Central memory CD4-positive, alpha-beta T cell (primary cell): ENCODE data around the gene STAG1.
A peak's percentile ranks its signal among the peaks of the same experiment; 100 is the strongest.
"Not testable (repeated sequence)": the region's sequence is repeated elsewhere in the genome, so short reads cannot be mapped to it uniquely, and the experiment has no call there.

Source experiments
- DNase-seq: peaks from one replicate; pipeline ENCODE4 v3.0.0; 2022

Gene STAG1

DNA sequence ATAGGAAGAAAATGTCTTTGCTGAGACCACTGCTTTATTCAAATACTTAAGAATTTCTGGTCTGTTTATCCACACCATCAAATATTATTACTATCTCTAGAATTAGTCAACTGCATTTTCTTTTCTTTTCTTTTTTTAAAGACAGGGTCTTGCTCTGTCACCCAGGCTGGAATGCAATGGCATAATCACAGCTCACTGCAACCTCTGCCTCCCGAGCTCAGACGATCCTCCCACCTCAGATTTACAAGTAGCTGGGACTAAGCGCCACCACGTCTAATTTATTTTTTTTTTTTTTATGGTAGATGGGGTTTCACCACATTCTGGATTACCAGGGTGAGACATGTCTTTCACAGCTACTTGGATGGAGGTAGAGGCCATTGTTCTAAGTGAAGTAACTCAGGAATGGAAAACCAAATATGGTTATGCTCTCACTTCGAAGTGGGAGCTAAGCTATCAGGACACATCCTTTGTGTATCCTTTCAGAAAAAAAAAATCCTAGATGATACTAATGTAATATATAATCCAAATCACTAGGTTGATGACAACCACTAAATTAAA lies 52.8 kb downstream of the STAG1 start:
- no peak for DNase-seq

DNA sequence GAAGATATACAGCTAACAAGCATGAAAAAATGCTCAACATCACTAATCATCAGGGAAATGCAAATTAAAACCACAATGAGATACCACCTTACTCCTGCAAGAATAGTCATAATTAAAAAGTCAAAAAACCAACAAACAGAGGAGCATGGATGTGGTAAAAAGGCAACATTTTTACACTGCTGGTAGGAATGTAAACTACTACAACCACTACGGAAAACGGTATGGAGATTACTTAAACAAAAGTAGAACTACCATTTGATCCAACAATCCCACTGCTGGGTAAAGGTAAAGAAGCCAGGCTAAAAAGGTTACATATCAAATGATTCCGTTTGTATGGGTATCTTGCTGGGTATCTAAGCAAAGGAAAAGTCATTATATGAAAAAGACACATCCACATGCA lies 53.8 kb downstream of the STAG1 start:
- no peak for DNase-seq

DNA sequence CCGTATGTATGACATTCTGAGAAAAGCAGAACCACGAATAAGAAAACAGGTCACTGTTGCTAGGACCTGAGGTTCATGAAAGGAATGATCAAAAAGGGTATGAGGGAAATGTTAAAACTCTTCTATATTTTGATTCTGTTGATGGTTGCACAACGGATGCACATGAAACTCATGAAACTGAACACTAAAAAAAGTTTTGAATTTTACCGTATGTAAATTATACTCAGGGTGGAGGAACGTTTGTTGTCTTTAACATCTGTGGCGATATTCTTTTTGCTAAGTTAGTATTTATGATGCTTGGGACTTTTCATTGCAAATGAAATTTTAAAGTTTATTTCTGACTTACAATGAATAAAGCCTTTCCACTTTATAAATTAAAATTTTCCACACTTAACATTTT lies 55.4 kb downstream of the STAG1 start:
- DNase-seq, result no peak

DNA sequence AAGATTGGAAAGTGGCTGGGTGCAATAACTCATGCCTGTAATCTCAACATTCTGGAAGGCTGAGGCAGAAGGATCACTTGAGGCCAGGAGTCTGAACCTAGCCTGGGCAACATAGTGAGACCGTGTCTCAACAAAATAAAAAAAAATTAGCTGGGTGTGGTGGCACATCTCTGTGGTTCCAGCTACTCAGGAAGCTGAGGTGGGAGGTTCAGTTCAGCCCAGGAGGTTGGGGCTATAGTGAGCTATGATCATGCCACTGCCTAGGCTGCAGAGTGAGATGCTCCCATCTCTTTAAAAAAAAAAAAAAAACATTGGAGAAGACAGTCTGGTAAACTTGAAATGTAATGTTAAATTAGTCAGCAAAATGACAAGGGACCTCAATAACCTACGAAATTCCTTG lies 57.9 kb downstream of the STAG1 start:
- peak; percentile 14 for DNase-seq

DNA sequence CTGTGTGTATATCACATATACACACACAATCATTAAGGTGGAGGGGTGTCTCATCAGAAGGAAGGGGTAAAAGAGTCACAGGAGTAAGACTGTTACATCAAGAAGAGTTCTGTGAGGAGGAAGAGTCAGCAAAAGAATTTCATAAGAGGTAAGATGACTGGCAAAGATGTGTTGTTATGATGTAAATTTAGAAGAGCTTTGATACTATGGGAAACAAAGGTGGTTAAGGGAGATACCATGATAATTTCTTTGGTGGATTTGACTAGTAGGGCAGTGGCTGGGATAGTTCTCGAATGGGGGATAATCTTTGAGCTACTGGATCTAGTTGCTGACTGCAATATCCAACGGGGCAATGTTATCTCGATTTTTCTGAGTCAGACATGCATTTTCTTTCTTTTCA lies 61.6 kb downstream of the STAG1 start:
- no peak for DNase-seq

DNA sequence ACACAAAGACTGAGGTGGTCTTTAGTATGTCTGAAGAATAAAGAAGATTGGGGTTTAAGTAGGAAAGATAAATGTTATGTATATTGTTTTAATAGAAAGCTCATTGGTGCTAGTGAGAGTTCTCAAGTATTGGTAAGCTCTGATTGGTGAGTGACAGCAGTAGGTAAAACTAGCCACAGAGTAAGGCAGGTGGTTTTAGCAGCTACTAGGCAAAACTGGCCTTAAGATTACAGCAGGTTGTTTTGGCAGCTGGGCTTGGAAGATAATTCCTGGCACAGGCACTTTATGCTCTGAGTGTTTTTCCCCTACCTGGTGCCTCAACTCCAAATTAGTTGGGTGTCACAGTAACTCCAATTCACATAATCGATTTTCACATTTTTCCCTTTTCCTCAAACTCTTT lies 66.3 kb downstream of the STAG1 start:
- no peak for DNase-seq

DNA sequence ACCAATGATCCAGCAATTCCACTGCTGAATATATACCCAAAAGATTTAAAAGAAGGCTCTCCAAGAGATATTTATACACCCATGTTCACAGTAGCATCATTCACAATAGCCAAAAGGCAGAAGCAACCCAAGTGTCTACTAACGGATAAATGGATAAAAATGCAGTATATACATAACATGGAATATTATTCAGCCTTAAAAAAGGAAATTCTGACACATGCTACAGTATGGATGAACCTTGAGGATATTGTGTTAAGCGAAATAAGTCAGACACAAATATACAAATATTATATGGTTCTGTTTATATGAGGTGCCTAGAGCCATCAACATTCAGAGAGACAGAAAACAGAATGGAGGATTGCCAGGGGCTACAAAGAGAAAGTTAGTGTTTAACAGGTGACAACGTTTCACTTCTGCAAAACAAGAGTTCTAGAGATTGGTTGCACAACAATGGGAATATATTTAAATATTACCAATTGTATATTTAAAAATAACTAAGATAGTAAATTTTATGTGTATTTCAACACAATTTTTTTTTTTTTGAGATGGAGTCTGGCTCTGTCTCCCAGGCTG lies 69.4 kb downstream of the STAG1 start:
- no peak for DNase-seq

DNA sequence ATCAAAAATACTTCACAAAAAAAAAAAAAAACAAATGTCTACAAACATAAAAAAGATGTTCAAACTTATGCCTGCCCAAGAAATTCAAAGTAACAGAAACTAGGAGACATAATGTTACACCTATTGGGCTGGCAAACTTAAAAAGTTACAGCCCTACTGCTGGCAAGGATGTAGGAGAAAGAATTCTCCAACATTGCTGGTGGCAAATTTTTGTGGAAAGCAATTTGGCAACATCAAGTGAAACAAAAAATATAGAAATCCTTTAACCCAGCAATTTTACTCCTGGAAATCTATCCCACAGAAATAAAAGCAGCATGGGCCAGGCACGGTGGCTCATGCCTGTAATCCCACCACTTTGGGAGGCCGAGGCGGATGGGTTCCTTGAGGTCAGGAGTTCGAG lies 73.2 kb downstream of the STAG1 start:
- no peak for DNase-seq

DNA sequence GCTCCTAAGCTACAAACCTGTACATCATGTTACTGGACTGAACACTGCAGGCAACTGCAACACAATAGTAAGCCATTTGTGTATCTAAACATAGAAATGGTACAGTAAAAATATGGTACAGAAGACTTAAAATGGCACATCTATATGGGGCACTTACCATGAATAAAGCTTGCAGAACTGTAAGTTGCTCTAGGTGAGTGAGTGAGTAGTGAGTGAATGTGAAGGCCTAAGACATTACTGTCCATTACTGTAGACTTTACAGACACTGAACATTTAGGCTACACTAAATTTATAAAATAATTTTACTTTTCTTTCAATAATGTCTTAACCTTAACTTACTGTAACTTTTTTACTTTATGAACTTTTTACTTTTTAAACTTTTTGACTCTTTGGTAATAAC lies 76.2 kb downstream of the STAG1 start:
- no peak for DNase-seq

DNA sequence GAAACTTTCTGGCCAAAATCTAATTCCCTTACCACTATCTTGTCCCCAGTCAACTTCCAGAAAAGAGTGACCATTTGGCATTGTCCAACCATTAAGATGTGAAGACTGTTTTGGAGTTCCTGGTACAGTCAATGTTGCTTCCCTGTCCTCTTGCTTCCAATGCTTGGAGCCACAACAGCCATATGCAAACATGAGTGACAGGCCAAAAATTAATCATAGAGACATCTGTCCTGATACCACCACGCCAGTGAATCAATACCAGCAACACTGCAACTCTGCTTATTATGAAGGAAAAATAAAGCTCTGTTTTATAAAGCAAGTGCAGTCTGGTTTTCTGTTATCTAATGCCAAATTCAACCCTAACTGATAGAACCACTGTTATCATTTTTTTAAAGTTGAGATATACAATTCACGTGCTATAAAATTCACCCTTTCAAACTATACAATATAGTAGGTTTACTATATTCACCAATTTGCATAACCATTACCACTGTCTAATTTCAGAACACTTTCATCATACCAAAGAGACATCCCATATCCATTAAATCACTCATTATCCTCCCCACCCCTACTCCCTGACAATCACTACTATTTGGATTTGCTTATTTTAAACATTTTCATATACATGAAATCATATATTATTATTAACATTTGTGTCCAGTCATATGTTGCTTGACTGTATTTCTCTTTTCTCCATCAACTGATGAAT lies 76.9 kb downstream of the STAG1 start:
- DNase-seq, result no peak

DNA sequence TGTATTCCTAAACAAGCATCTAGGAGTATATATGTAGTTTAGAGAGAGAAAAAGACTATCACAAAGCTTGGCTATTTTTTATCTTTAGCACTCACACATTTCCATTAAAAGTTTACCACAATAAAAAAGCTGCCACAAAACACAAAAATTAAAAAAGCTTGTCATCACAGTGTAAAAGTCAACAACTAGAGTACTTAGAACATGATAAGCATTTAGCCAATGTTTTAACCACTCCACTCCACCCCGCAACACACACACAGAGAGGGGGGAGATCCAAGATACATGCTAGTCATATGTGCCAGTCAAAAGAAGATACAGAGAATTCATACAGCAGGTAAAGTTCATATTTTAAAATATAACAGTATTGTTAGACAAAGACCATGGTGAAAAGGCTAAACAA lies 79.7 kb downstream of the STAG1 start:
- no peak for DNase-seq

DNA sequence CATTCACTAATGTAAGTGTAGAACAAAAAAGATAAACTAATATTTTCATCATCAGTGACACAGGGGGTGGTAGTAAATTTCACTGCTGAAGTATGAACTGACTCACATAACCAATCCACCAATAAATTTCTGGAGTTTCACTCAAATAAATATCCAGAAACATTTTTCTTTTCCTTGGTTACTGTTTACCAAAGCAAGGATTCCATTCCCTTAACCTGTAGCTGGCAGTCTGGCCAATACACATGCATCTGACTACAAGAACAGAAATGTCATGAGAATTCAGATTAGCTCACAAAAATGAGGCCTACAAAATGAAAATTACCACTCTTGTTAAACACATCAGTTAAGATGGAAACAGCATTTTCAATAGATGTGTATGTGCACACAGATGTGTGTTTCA lies 80.3 kb downstream of the STAG1 start:
- DNase-seq, result no peak

DNA sequence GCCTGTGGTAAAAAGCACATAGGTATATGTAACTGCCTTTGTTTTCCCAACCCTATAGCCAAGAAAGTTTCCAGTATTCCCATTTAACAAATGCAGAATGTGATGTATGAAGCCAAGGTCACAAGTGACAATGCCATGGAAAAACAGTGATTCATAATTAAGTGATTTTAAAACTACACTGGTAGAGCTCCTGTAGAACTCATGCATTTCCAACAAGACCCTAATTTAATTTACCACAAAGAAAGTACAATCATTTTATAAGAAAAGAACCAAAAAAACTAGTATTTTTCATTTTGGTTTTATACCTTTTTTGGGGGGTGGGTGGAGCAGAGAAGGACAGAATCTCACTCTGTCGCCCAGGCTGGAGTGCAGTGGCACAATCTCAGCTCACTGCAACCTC lies 82.0 kb downstream of the STAG1 start:
- DNase-seq, result no peak

DNA sequence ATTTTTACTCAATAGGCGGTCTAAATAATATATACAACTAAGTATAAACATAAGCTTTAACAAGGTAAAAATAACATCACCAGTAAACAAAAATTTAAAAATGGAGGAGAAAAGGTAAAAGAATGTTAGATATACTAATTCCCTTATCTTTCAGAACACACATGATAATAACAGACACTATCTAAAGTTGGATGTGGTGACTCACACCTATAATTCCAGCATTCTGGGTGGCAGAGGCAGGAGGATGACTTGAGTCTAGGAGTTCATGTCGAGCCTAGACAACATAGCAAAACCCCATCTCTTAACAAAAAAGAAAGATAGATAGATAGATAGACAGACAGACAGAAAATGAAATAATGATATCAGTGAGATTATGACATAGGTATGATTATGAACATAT lies 85.1 kb downstream of the STAG1 start:
- DNase-seq, result no peak

DNA sequence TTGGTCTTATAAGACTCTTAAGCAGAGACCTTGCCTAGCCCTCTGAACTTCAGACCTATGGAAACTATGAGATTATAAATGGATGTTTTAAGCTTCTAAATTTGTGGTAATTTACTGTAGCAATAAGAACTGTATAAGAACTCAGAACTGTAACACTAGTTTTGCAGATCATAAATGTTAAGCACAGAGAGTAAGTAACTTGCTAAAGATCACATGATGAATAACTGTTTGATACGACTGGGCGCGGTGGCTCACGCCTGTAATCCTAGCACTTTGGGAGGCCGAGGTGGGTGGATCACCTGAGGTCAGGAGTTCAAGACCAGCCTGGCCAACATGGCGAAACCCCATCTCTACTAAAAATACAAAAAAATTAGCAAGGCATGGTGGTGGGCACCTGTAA lies 85.9 kb downstream of the STAG1 start:
- DNase-seq, result not testable (repeated sequence)

DNA sequence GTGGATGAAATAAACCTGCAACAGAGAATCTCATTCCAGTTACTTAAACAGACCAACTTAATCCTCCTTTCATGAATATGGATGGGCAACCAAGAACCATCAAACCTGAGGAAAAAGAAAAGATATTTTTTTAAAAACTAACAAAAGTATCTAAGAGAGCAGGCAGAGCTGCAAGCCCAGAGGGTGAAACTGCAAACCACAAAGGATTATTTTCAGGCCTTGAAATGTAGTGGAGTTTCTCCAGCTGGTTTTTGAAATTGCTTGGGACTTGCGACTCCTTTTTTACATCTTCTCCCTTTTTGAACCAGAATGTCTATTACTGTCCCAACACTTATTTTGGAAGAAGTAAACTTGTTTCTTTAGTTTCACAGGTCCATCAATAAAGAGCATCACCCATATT lies 87.4 kb downstream of the STAG1 start:
- no peak for DNase-seq

DNA sequence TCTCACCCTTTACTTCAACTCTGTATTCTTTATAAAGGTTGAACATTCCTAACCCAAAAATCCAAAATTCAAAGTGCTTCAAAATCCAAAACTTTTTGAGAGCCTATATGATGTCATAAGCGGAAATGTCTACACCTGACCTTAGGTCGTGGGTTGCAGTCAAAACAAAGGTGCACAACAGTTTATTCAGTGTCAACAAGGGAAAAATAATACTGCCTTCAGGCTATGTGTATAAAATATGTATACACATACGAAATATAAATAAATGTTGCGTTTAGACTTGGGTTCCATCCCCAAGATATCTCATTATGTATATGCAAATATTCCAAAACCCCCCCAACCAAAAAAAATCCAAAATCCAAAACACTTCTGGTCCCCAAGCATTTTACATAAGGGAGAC lies 90.9 kb downstream of the STAG1 start:
- no peak for DNase-seq

DNA sequence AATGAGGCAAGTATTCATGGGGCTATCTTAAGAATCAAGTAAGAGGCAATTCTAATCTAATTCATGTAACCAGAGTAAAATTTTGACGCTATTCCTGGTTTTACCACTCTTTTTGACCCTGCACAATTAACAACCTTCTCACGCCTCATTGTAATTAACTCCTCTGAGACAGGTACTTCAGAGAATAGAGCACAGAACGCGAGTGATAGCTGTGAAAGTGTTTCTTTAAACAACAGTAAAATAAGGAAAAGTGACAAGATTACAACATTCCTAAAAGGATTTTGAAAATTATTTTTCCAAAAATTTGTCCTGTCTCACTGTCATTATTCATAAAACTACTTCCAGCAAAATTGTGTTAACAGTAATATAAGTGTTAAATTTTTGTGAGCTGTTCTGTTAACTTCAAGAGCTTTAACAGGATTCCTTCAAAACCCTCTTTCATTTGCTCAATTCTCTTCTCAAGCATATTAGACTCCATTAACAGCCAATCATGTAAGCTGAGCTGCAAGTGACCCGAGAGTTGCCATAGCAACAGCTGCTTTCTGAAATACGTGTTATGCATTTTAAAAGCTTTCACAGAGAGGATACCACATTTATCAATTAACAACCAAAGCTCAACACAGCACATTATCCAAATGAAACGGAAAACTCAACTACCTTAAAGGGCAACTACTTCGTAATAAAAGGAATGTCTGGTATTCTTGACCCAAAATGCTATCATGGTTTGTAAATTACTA lies 93.1 kb downstream of the STAG1 start:
- no peak for DNase-seq

DNA sequence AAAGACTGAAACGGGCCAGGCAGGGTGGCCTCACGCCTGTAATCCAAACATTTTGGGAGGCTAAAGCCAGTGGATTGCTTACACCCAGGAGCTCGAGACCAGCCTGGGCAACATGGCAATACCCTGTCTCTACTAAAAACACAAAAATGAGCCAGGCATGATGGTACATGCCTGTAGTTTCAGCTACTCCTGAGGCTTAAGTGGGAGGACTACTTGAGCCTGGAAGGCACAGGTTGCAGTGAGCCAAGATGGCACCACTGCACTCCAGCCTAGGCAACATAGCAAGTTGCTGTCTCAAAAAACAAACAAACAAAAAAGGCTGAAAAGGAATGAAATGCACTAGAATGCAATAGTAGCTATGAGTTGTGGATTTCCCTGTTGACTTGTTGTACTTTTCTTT lies 94.7 kb downstream of the STAG1 start:
- DNase-seq, result no peak

DNA sequence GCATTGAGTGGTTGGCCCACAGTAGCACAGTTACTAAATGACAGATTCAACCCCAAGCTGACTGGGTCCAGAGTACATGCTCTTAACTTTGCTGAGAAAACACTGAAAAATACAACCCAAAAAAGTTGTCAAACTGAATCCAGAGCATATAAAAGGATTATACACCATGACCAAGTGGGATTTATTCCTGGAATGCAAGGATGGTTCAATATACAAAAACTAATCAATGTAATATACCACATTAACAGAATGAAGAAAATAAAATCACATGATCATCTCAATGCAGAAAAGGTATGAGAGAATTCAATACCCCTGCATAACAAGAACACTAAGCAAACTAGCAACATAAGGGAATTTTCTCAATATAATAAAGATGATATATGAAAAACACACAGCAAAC lies 98.5 kb downstream of the STAG1 start:
- DNase-seq, result no peak

DNA sequence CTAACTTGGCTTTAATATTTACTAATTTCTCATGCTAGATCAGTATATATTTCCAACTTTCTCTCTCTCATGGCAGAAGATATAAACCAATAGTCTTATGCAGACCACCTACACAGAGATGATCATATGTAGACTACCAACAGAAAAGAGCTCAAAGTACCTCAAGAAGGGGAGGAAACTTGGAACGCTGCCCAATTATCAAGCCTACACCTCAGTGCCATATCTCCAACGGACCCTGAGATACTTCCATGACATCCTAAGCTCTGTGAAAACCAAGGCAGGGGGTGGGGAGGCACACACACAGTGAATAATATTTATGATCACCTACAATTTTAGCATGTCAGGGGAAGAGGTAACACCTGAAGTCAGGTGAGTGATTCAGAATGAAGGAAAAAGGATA lies 100.6 kb downstream of the STAG1 start:
- DNase-seq, result no peak

DNA sequence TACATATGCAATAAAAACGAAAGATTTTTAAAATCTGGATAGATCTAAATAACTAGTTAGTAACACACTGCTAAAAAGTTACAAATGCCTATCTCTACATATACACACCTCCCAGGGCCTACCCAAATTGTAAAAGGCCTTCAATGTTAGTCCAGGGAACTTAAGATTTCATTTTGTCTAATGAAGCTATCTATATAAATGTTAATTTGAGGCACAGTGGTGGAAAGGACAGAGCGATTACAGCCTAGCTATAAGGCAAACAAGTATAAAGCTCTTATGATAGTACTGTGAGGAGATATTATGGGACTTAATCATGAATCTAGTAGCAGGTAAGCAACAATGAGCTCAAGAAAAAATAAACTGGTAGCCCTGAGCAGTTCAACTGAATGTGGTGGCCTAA lies 101.7 kb downstream of the STAG1 start:
- no peak for DNase-seq

DNA sequence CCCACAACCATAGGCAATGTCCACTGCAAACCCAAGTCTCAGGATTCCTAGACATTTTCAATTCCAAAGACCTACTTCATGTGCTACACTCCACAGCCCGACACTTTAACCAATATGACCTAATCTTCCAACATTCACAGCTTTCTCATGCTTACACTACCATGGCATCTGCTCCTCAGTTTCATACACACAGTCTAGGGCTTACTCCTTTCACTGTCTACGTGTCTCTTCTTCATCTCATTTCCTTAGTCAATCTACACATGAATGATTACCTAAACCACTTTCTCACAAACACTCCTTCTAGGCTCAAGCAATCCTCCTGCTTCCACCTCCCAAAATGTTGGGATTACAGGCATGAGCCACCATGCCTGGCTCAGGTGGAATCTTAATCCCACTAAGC lies 106.3 kb downstream of the STAG1 start:
- DNase-seq, result no peak

DNA sequence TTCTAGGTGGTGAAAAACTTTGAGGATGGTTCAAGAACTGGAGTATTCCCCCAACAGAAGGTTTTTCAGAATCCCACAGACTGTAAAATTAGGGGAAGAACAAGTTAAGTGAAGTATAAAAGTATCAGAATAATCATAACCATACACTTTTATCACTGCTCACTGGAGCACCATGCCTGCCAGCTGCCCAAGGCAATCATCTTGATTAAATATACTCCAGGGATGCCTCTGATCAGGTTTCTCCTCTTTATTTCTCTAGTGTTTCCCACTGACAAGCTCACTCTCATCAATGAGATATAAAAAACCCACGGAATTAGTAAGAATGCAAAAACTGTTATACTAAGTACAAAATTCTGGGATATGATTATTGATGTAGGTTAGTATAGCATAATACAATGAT lies 108.0 kb downstream of the STAG1 start:
- DNase-seq, result no peak
